Mesenteric fat pad (tissue), 1 donor: ENCODE data around the gene ADCY4. TPM values are rescaled to one million over a fixed set of nuclear protein-coding genes. Genes with fewer than 3 reads are reported as not detected.

Source experiments
- DNase-seq: peaks from one replicate; pipeline ENCODE4 v3.0.0-alpha.2; 2020; ENCODE audit warnings: low spot score
- total RNA-seq: library from RNA; stranded (reverse); fragmentation: NEBNext Ultra II Directional; extraction: Animal tissue kit (Norgen Biotek cat#: 25700); gene quantifications from one replicate; pipeline ENCODE4 v1.2.1, GENCODE V29; 2021
- donor health status: DM: yes; HTN: yes; CAD: no.

Gene ADCY4
- total RNA-seq, 1 donor from 2014 or later: 59.6 TPM

GRCh38 chr14:24279301-24280186, 55.3 kb downstream of the ADCY4 start:
- no peak for DNase-seq

GRCh38 chr14:24278424-24278823, 56.4 kb downstream of the ADCY4 start:
- DNase-seq: no peak

GRCh38 chr14:24277606-24278321, 57.1 kb downstream of the ADCY4 start:
- no peak for DNase-seq

GRCh38 chr14:24277071-24277470, 57.8 kb downstream of the ADCY4 start:
- no peak for DNase-seq

- no peak for DNase-seq
Observed at GRCh38 chr14:24274101-24274543, 60.7 kb downstream of the ADCY4 start.

- DNase-seq: no peak
Observed at GRCh38 chr14:24273422-24273998, 61.4 kb downstream of the ADCY4 start.

- DNase-seq: no peak
Observed at GRCh38 chr14:24272467-24272866, 62.4 kb downstream of the ADCY4 start.

- DNase-seq: no peak
Observed at GRCh38 chr14:24271834-24272263, 63.0 kb downstream of the ADCY4 start.

GRCh38 chr14:24271134-24271833, 63.6 kb downstream of the ADCY4 start, which contains the start of gene RABGGTA:
Gene RABGGTA, minus strand, starts transcription at chr14:24271597. Its CDS starts 482 bp downstream, at chr14:24271115.
- DNase-seq: peak; percentile 94

- no peak for DNase-seq
Observed at GRCh38 chr14:24270537-24271133, 64.2 kb downstream of the ADCY4 start.

GRCh38 chr14:24269910-24270536, 64.8 kb downstream of the ADCY4 start:
- no peak for DNase-seq

GRCh38 chr14:24269368-24269767, 65.5 kb downstream of the ADCY4 start:
- no peak for DNase-seq

Other genes with a start within 250 kb of the ADCY4 start
- 39.1 TPM for gene PCK2, start 240.8 kb downstream of the ADCY4 start, total RNA-seq
- gene DCAF11, start 220.3 kb downstream of the ADCY4 start, total RNA-seq: 31.7 TPM
- 1.6 TPM for gene NRL, start 220.1 kb downstream of the ADCY4 start, total RNA-seq
- 0.58 TPM for gene FITM1, start 204.4 kb downstream of the ADCY4 start, total RNA-seq
- gene PSME1, start 198.9 kb downstream of the ADCY4 start, total RNA-seq: 121 TPM
- gene EMC9, start 193.5 kb downstream of the ADCY4 start, total RNA-seq: 15.5 TPM
- 113 TPM for gene PSME2, start 188.5 kb downstream of the ADCY4 start, total RNA-seq
- gene RNF31, start 187.6 kb downstream of the ADCY4 start, total RNA-seq: 60.0 TPM
- gene IRF9, start 173.8 kb downstream of the ADCY4 start, total RNA-seq: 102 TPM
- gene REC8, start 163.0 kb downstream of the ADCY4 start, total RNA-seq: 31.5 TPM
- gene IPO4, start 146.3 kb downstream of the ADCY4 start, total RNA-seq: 46.3 TPM
- 51.0 TPM for gene TM9SF1, start 139.6 kb downstream of the ADCY4 start, total RNA-seq
- not detected for gene TSSK4, start 129.4 kb downstream of the ADCY4 start, total RNA-seq
- gene CHMP4A, start 121.6 kb downstream of the ADCY4 start, total RNA-seq: 58.7 TPM
- 10.3 TPM for gene MDP1, start 119.0 kb downstream of the ADCY4 start, total RNA-seq
- gene NEDD8, start 102.7 kb downstream of the ADCY4 start, total RNA-seq: 169 TPM
- gene GMPR2, start 102.1 kb downstream of the ADCY4 start, total RNA-seq: 46.5 TPM
- 73.3 TPM for gene TINF2, start 92.4 kb downstream of the ADCY4 start, total RNA-seq
- 0.77 TPM for gene TGM1, start 71.9 kb downstream of the ADCY4 start, total RNA-seq
- 17.0 TPM for gene RABGGTA, start 63.5 kb downstream of the ADCY4 start, total RNA-seq
- 19.0 TPM for gene DHRS1, start 35.3 kb downstream of the ADCY4 start, total RNA-seq
- gene NOP9, start 35.2 kb downstream of the ADCY4 start, total RNA-seq: 23.4 TPM
- 19.1 TPM for gene CIDEB, start 27.1 kb downstream of the ADCY4 start, total RNA-seq
- gene LTB4R2, start 24.9 kb downstream of the ADCY4 start, total RNA-seq: 7.2 TPM
- 11.9 TPM for gene LTB4R, start 23.6 kb downstream of the ADCY4 start, total RNA-seq
- 12.7 TPM for gene RIPK3, start 4.9 kb upstream of the ADCY4 start, total RNA-seq
- 41.3 TPM for gene NFATC4, start 33.1 kb upstream of the ADCY4 start, total RNA-seq
- gene NYNRIN, start 63.9 kb upstream of the ADCY4 start, total RNA-seq: 11.7 TPM
- 5.0 TPM for gene CBLN3, start 94.6 kb upstream of the ADCY4 start, total RNA-seq
- 41.4 TPM for gene KHNYN, start 94.9 kb upstream of the ADCY4 start, total RNA-seq
- 50.1 TPM for gene SDR39U1, start 107.7 kb upstream of the ADCY4 start, total RNA-seq
- 1.4 TPM for gene CMA1, start 173.2 kb upstream of the ADCY4 start, total RNA-seq
- 6.3 TPM for gene CTSG, start 241.2 kb upstream of the ADCY4 start, total RNA-seq